ENCODE data around the gene PCMT1.

Gene PCMT1

GRCh38 chr6:149856256-149856994 lies 106.9 kb downstream of the PCMT1 start:
- DNase-seq, result no peak

- no peak for DNase-seq
These were observed 108.0 kb downstream of the PCMT1 start for GRCh38 chr6:149857541-149857940.

GRCh38 chr6:149859368-149859767 lies 109.8 kb downstream of the PCMT1 start:
- DNase-seq, result no peak

- DNase-seq, result no peak
These were observed 110.4 kb downstream of the PCMT1 start for GRCh38 chr6:149859938-149860337.

GRCh38 chr6:149860513-149860833 lies 110.9 kb downstream of the PCMT1 start:
- DNase-seq, result no peak

All from hippocampal formation (tissue), 2 donors.